GM21423 (cell line): ENCODE results near the gene SACS.
"Not testable (repeated sequence)": the region's sequence is repeated elsewhere in the genome, so short reads cannot be mapped to it uniquely, and the experiment has no call there.

Experiments used
- ATAC-seq: cut with Tn5 transposase; IDR thresholded peaks from one replicate; pipeline ENCODE4 v1.9.1; 2021; ENCODE audit warnings: mild to moderate bottlenecking, moderate library complexity; ENCODE audit not compliant: unreplicated experiment

The SACS gene

GRCh38 chr13:23314837-23315236, 118.7 kb downstream of the SACS start:
- ATAC-seq = not testable (repeated sequence)

- ATAC-seq = no peak
Measured at GRCh38 chr13:23292586-23292985, 140.9 kb downstream of the SACS start.

GRCh38 chr13:23289917-23290357, 143.6 kb downstream of the SACS start:
- no peak for ATAC-seq

- no peak for ATAC-seq
Measured at GRCh38 chr13:23288995-23289394, 144.5 kb downstream of the SACS start.

- no peak for ATAC-seq
Measured at GRCh38 chr13:23288564-23288963, 144.9 kb downstream of the SACS start.

- no peak for ATAC-seq
Measured at GRCh38 chr13:23279321-23279720, 154.2 kb downstream of the SACS start.
